GM19240 (cell line): ENCODE results near the gene TMOD2.
"Not testable (repeated sequence)": the region's sequence is repeated elsewhere in the genome, so short reads cannot be mapped to it uniquely, and the experiment has no call there.

Source experiments
- DNase-seq: peaks from one replicate; pipeline ENCODE4 v3.0.0; 2011; ENCODE audit warnings: low spot score; ENCODE audit not compliant: insufficient read length

TMOD2 gene

GRCh38 chr15:51770902-51771301, 19.5 kb downstream of the TMOD2 start:
- DNase-seq: no peak

GRCh38 chr15:51771773-51772172, 20.4 kb downstream of the TMOD2 start:
- no peak for DNase-seq

GRCh38 chr15:51774916-51775315, 23.5 kb downstream of the TMOD2 start:
- no peak for DNase-seq

GRCh38 chr15:51775967-51776816, 24.8 kb downstream of the TMOD2 start:
- peak; percentile 36 for DNase-seq

- DNase-seq: peak; percentile 65
These were observed 25.7 kb downstream of the TMOD2 start for GRCh38 chr15:51776952-51777569.

GRCh38 chr15:51780636-51781035, 29.2 kb downstream of the TMOD2 start:
- DNase-seq: no peak

- DNase-seq: no peak
These were observed 30.1 kb downstream of the TMOD2 start for GRCh38 chr15:51781506-51781905.

GRCh38 chr15:51782357-51782896, 31.0 kb downstream of the TMOD2 start:
- no peak for DNase-seq

- DNase-seq: no peak
These were observed 32.6 kb downstream of the TMOD2 start for GRCh38 chr15:51783967-51784366.

- not testable (repeated sequence) for DNase-seq
These were observed 35.7 kb downstream of the TMOD2 start for GRCh38 chr15:51787130-51787529.

GRCh38 chr15:51792474-51792873, 41.1 kb downstream of the TMOD2 start:
- DNase-seq: not testable (repeated sequence)

GRCh38 chr15:51793521-51794305, 42.3 kb downstream of the TMOD2 start:
- DNase-seq: no peak

- no peak for DNase-seq
These were observed 45.5 kb downstream of the TMOD2 start for GRCh38 chr15:51796847-51797401.

GRCh38 chr15:51798281-51798680, 46.9 kb downstream of the TMOD2 start:
- DNase-seq: no peak

GRCh38 chr15:51799282-51800252, 48.2 kb downstream of the TMOD2 start:
- no peak for DNase-seq

- DNase-seq: no peak
These were observed 50.0 kb downstream of the TMOD2 start for GRCh38 chr15:51801391-51801835.

GRCh38 chr15:51802593-51802992, 51.2 kb downstream of the TMOD2 start:
- DNase-seq: no peak

- no peak for DNase-seq
These were observed 52.6 kb downstream of the TMOD2 start for GRCh38 chr15:51803965-51804364.

- DNase-seq: no peak
These were observed 54.7 kb downstream of the TMOD2 start for GRCh38 chr15:51806123-51806522.

GRCh38 chr15:51809457-51809856, 58.1 kb downstream of the TMOD2 start:
- no peak for DNase-seq
